NCI-H345 (cell line): ENCODE measurements around the gene JMJD4.

Experiments
- DNase-seq: peaks from one replicate; lab custom pipeline; 2025; lab: John Stamatoyannopoulos, UW

The JMJD4 gene

DNA sequence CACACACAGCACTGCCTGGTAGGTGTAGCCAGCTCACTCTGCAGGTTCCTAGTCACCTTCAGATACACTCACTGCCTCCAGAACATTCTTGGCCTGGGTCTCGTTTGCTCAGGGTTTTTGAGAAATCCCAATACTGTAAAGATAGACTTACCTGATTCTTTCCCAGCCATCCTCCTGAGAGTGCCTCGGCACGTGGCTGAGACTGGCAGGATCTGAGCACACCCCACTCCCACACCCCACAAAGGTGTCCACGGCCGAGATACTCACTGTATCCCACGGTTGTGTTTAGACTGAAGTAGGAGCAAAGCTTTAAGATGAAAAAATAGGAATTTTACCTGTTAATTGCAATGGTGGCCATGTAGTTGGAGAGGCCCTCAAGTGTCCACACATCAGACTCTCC, 33.5 kb upstream of the JMJD4 start:
- DNase-seq: no peak

GRCh38 chr1:227768125-227768439, 33.0 kb upstream of the JMJD4 start:
- DNase-seq: no peak

GRCh38 chr1:227767401-227768124, 32.5 kb upstream of the JMJD4 start:
- DNase-seq: no peak

- DNase-seq: no peak
These were observed 31.7 kb upstream of the JMJD4 start for GRCh38 chr1:227766653-227767277.

GRCh38 chr1:227766015-227766634, 31.0 kb upstream of the JMJD4 start:
- peak; percentile 97 for DNase-seq

GRCh38 chr1:227765261-227766014, 30.3 kb upstream of the JMJD4 start:
- DNase-seq: no peak

GRCh38 chr1:227764019-227764391, 28.9 kb upstream of the JMJD4 start:
- no peak for DNase-seq

DNA sequence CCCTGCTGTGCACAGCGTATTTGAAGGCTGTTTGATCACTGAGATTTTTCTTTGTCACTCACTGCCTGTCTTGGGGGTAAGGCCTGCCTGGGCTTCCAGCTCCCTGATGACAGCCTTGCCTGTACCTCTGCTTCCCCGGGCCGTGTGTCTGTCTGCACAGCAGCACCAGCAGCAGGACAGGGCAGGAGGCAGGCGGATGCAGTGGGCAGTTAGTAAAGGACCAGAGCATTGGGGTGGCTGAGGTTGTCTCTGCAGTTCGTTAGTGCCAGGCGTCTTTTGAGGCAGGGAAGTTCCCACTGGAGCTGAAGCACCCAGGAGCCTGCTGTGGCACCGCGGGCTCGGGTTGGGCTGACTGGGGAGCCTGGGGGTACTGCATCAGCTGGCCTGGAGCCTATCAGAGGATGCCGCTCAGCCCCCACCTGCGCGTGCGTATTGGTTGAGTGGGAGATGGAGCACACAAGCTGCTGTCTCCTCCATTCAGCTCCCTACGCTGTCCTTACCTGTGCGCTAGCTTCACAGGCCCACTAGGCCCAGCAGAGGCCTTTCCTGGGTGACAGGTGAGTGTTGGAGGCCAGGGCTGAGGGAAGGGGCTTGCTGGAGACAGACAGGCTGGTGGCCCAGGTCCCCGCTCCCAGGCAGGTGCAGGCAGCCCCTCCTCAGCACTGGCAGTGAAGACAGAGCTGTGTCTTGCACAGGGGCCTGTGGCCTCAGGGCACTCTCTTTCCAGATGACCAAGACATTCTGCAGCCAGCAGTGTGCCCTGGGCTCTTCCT, 28.3 kb upstream of the JMJD4 start:
- peak; percentile 43 for DNase-seq

DNA sequence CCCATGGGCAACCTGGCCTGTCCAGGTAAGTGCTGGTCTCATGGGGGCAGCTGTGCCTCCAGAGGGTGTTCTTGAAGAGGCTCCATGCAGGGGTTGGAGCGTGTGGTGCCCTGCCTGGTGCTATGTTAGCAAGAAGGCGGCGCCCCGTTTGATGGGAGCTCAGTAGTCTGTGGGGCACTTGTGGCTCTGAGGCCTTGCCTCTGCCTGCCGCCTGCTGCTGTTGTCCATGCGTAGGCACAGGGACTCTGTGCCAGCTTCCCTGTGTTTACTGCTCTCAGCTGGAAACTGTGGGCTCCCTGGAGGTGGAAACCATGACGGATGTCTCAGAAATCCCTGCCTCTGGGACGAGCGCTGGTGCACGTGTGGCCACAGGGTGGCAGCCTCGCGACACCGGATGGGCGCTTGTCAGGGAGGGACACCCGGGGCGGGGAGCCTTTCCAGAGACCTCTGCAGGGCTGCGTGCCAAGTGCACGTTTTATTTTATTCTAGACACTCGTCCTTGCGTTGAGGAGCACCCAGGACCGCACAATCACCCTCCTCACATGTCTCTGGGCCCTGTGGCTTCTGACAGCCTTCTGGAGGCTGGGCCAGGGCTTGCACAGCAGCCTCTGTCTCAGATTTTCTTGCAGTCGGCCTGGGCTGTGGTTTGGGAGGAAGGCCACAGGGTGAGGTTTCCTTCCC, 27.3 kb upstream of the JMJD4 start:
- DNase-seq: peak; percentile 98

DNA sequence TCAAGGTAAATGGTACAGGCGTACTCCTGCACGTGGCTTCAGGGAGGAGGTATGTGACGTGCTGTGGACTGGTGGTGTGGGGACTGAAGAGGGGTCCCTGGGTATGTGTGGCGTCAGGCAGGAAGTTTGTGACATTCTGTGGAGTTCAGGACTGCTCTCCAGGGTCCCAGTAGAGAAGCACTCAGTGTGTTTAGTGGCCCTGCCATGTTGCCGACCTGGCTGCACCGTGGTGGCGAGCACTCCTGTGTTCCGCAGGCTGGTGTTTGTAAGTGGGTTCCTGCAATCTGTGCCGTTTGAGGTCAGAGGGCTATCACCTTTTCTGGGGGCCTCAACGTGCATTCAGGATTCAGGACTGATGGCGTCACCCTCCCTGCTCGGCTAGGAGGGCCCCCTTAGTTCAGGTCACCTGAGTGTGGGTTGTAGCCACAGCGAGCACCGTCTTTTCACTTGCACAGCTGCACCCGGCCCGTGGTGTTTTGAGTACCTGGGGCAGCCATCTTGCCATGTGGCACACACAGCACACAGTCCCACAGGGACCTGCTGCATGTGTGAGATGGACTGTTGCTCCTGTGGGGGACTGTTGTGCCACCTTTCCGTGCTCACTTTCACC, 26.6 kb upstream of the JMJD4 start:
- DNase-seq: no peak

DNA sequence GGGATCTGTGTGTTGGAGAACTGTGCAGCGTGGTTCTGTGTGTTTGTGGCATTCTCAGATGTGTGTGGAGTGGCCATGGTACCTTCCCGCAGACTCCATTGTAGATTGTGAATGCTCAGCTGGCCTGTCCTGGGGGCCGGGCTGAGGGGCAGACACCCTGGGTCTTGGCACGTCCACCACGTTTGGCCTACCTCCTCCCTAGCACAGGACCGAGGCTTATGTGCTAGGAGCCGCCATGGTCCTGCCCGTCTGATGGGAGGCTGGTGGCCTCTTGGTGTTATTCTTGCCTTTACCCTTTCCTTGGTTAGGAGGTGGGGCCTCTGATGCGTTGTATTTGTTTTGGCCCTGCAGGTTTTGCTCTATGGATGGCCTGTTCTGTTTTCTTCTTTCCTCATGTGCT, 25.3 kb upstream of the JMJD4 start:
- no peak for DNase-seq

DNA sequence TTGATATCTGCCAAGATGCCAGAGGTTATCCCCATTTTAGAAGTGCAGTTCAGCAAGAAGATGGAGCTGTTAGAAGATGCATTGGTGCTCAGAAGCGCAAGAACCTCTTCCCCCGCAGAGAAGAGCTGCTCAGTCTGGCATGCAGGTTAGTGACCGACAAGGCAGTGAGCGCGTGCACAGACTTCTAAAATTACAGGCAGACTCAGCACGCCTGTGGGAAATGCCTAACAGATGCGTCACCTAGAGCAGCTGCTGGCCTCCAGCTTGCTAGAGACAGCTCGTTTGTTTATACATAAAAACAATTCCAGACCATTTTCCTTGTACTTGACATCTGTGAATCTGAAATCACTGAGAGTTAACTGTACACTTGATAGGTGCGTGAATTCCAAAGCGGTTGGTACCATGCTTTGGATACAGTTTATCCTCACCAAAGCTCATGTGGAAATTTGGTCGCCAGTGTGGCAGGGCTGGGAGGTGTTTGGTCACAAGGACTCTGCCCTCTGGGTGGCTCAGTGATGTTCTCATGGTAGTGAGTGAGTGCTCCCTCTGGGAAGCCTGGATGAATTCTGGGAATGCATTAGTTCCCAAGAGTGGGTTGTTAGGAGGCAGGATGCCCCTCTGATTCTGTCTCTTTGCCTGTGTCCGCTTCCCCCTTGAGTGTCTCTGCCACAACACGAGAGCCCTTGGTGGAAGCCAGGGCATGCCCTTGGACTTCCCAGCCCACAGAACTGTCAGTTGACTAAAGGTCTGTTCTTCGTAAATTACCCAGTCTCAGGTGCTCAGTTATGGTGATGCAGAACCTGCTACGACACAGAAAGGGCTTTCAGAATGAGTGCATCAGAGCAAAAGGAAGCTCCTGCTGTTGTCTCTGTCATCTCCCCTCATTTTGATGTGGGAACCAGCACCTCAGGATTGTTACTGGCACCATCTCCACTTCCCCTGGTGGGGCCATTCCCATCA, 24.5 kb upstream of the JMJD4 start:
- DNase-seq: no peak

DNA sequence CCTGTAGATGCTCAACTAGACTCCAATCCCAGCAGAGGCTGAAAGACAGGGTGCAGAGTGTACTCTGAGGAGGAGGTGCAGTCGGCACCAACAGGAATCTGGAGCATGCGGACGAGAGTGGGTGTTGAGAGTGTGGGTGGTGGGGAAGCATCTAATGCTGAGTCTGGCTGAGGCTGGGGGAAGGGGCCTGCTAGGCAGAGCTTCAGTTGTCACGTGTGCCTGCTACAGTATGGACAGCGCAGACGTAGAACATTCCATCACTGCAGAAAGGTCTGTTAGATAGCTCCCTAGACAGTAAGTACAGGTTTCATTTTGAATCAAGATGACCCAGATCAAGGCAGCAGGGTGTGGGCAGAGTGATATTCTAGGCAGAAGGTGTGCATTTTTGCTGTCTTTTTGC, 23.3 kb upstream of the JMJD4 start:
- no peak for DNase-seq

GRCh38 chr1:227757781-227758180, 22.7 kb upstream of the JMJD4 start:
- no peak for DNase-seq

DNA sequence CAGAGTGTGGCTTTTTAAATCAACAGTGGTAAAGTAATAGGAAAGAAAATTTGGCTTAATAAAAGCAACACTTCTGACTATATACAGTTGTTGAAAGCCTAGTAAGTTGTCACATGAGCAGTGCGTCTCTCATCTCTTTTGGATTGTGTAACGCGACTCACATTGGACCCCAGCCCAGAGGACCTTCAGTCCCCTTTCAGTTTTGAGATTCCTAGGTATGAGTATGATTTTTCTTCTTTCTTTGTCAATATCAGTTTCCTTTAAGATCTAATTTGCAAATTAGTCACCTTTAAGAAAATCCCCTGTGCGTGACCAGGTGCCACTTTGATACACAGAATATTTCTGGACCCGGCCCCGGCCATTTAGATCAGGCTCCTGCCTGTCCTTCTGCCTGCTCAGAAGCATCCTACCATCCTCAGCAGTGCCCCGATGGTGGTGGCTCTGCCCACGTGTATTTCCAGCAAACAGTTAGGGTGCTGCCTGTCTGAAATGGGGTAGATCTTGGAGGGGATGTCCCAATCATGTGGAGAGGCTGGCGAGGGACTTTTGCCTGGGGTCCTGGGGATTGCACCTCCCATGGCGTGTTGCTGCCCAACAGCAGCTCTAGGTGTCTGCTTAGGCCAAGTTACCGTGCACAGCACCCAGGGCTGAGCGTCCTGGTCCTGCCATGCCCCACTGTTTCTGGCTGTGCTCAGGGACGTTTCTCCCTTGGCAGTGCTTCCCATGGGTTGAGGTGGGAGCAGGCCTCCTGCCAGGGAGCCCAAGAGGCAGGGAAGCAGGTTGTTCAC, 21.3 kb upstream of the JMJD4 start:
- no peak for DNase-seq

DNA sequence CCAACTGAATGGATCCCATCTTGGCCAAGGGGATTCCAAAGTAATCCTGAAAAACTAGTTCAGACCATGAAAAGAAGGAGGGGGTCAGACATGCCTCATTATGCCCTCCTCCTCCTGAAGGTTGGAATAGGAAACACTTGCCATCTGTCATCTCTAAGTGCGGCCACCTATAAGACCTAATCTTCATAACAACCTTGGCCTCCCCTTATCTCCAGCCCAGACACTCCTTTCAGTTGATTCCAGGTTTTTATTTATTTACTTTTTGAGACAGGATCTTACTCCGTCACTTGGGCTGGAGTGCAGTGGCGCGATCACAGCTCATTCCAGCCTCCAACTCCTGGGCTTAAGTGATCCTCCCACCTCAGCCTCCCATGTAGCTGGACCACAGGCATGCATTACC, 19.9 kb upstream of the JMJD4 start:
- DNase-seq: no peak

- DNase-seq: no peak
These were observed 19.1 kb upstream of the JMJD4 start for GRCh38 chr1:227753999-227754711.

DNA sequence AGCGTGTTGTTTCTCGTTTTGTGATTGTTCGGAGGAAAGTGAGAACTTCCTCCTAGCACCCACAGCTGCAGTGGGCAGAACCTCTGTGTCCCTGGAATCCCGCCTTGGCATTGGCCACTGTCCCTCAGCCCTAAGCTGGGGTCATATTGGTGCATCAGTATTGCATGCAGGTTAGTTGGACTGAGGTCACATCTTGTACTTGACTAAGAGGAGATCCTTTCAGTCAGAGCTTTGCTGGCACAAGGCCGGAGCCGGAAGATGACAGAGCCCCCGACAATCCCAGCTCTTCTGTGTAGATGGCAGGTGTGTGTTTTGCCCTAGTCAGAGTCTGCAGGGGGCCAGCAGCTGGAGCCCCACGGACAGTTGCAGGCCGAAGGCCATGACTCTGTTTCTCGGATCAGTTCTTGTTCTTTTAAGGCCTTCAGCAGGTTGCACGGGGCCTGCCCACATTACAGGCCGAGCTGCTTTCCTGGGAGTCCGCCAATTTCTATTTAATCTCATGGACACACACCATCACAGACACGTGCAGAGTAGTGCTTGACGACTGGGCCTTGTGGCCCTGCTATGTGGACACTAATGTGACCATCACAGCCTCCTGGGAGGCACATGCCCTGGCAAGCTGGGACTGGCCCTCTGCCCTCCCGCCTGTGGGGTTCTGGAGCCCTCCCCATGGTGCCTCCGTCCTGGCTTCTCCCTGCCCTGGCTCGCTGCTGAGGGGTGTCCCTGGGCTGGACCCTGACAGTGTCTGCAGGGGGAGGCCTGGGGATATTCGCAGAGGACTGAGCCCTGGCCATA, 15.0 kb upstream of the JMJD4 start:
- no peak for DNase-seq
